ENCODE data around the gene ZNF281. TPM values are rescaled to one million over a fixed set of nuclear protein-coding genes. Genes with fewer than 3 reads are reported as not detected.
"Not testable (repeated sequence)": the region's sequence is repeated elsewhere in the genome, so short reads cannot be mapped to it uniquely, and the experiment has no call there.

The ZNF281 gene
- polyA plus RNA-seq, 1 donor (not counting 4 experiments of a cell fraction or from before 2014, with no cell fraction given): 14.7 TPM

- dilution Hi-C loops (cut with MboI; ENCODE audit: extremely low pct_ligation_motif_present, low sequenced_read_pairs): no loop called here
- no peaks in the 10 kb centered on the region for H3K9me3 ChIP-seq (ENCODE audit: control insufficient read depth, low read depth, low read length)
- no peak overlapping the region for H3K9ac ChIP-seq (ENCODE audit: control insufficient read depth, extremely low read depth, insufficient read depth, low read length)
- H3K9me1 ChIP-seq (ENCODE audit: control insufficient read depth, extremely low read depth, insufficient read depth, low read length): no peaks in the 10 kb centered on the region
- H3K4me3 ChIP-seq (ENCODE audit: control insufficient read depth in 2 of 3, extremely low read depth in 1 of 3, insufficient read depth in 2 of 3, low read depth in 1 of 3, low read length in 3 of 3): no peak overlapping the region
- FAIRE-seq: no peak
- no peaks in the 10 kb centered on the region for H3K27me3 ChIP-seq (ENCODE audit: control insufficient read depth, extremely low read depth, insufficient read depth, low read length)
- no peak for TF ChIP-seq CTCF (optimal IDR thresholded peaks at IDR 0.05 in 1 of 3, IDR thresholded peaks at IDR 0.05 in 1 of 3, conservative IDR thresholded peaks at IDR 0.05 in 1 of 3; ENCODE audit: extremely low read depth in 1 of 3, insufficient read depth in 2 of 3, low read length in 3 of 3)
- TF ChIP-seq EZH2 (IDR thresholded peaks at IDR 0.05; ENCODE audit: low read length): no peak
- DNase-seq (ENCODE audit: low read depth, low spot score): no peak
- H3K79me2 ChIP-seq (ENCODE audit: control insufficient read depth, insufficient read depth, low read length): no peaks in the 10 kb centered on the region
- no peaks in the 10 kb centered on the region for H3K36me3 ChIP-seq (ENCODE audit: control insufficient read depth in 2 of 2, extremely low read depth in 1 of 2, insufficient read depth in 2 of 2, low read length in 2 of 2)
- H3K27ac ChIP-seq (ENCODE audit: control insufficient read depth, insufficient read depth, low read length): no peak overlapping the region
- no peaks in the 10 kb centered on the region for H4K20me1 ChIP-seq (ENCODE audit: control insufficient read depth, extremely low read depth, insufficient read depth, low read length)
- H3K4me2 ChIP-seq (ENCODE audit: control insufficient read depth, extremely low read depth, insufficient read depth, low read depth, low read length): no peak overlapping the region
- H2AFZ ChIP-seq (ENCODE audit: control insufficient read depth, low read length): no peak overlapping the region
- peaks cover 13% of the 10 kb centered on the region for H3K4me1 ChIP-seq (ENCODE audit: control insufficient read depth, extremely low read depth, insufficient read depth, low read length)
Observed at GRCh38 chr1:200359610-200360163, 50.1 kb downstream of the ZNF281 start.

- H3K79me2 ChIP-seq (ENCODE audit: control insufficient read depth, insufficient read depth, low read length); H3K4me3 ChIP-seq (ENCODE audit: control insufficient read depth in 2 of 3, extremely low read depth in 1 of 3, insufficient read depth in 2 of 3, low read depth in 1 of 3, low read length in 3 of 3); H3K4me2 ChIP-seq (ENCODE audit: control insufficient read depth, extremely low read depth, insufficient read depth, low read depth, low read length); H3K36me3 ChIP-seq (ENCODE audit: control insufficient read depth in 2 of 2, extremely low read depth in 1 of 2, insufficient read depth in 2 of 2, low read length in 2 of 2); H2AFZ ChIP-seq (ENCODE audit: control insufficient read depth, low read length); H3K4me1 ChIP-seq (ENCODE audit: control insufficient read depth, extremely low read depth, insufficient read depth, low read length); FAIRE-seq; H3K9ac ChIP-seq (ENCODE audit: control insufficient read depth, extremely low read depth, insufficient read depth, low read length); H4K20me1 ChIP-seq (ENCODE audit: control insufficient read depth, extremely low read depth, insufficient read depth, low read length); dilution Hi-C loops (cut with MboI; ENCODE audit: extremely low pct_ligation_motif_present, low sequenced_read_pairs); H3K9me3 ChIP-seq (ENCODE audit: control insufficient read depth, low read depth, low read length); H3K27me3 ChIP-seq (ENCODE audit: control insufficient read depth, extremely low read depth, insufficient read depth, low read length); H3K27ac ChIP-seq (ENCODE audit: control insufficient read depth, insufficient read depth, low read length); H3K9me1 ChIP-seq (ENCODE audit: control insufficient read depth, extremely low read depth, insufficient read depth, low read length); DNase-seq (ENCODE audit: low read depth, low spot score): not testable (repeated sequence)
Observed at GRCh38 chr1:200357925-200358324, 51.9 kb downstream of the ZNF281 start.

- dilution Hi-C loops (cut with MboI; ENCODE audit: extremely low pct_ligation_motif_present, low sequenced_read_pairs): no loop called here
- no peak for FAIRE-seq
- H3K27me3 ChIP-seq (ENCODE audit: control insufficient read depth, extremely low read depth, insufficient read depth, low read length): no peaks in the 10 kb centered on the region
- H3K79me2 ChIP-seq (ENCODE audit: control insufficient read depth, insufficient read depth, low read length): no peaks in the 10 kb centered on the region
- no peaks in the 10 kb centered on the region for H4K20me1 ChIP-seq (ENCODE audit: control insufficient read depth, extremely low read depth, insufficient read depth, low read length)
- no peak for TF ChIP-seq CTCF (optimal IDR thresholded peaks at IDR 0.05 in 1 of 3, IDR thresholded peaks at IDR 0.05 in 1 of 3, conservative IDR thresholded peaks at IDR 0.05 in 1 of 3; ENCODE audit: extremely low read depth in 1 of 3, insufficient read depth in 2 of 3, low read length in 3 of 3)
- TF ChIP-seq EZH2 (IDR thresholded peaks at IDR 0.05; ENCODE audit: low read length): no peak
- H3K9me3 ChIP-seq (ENCODE audit: control insufficient read depth, low read depth, low read length): no peaks in the 10 kb centered on the region
- H3K9ac ChIP-seq (ENCODE audit: control insufficient read depth, extremely low read depth, insufficient read depth, low read length): no peak overlapping the region
- H3K27ac ChIP-seq (ENCODE audit: control insufficient read depth, insufficient read depth, low read length): no peak overlapping the region
- no peak for DNase-seq (ENCODE audit: low read depth, low spot score)
- no peak overlapping the region for H2AFZ ChIP-seq (ENCODE audit: control insufficient read depth, low read length)
- peaks cover 11% of the 10 kb centered on the region for H3K4me1 ChIP-seq (ENCODE audit: control insufficient read depth, extremely low read depth, insufficient read depth, low read length)
- H3K9me1 ChIP-seq (ENCODE audit: control insufficient read depth, extremely low read depth, insufficient read depth, low read length): no peaks in the 10 kb centered on the region
- no peak overlapping the region for H3K4me2 ChIP-seq (ENCODE audit: control insufficient read depth, extremely low read depth, insufficient read depth, low read depth, low read length)
- no peaks in the 10 kb centered on the region for H3K36me3 ChIP-seq (ENCODE audit: control insufficient read depth in 2 of 2, extremely low read depth in 1 of 2, insufficient read depth in 2 of 2, low read length in 2 of 2)
- H3K4me3 ChIP-seq (ENCODE audit: control insufficient read depth in 2 of 3, extremely low read depth in 1 of 3, insufficient read depth in 2 of 3, low read depth in 1 of 3, low read length in 3 of 3): no peak overlapping the region
Observed at GRCh38 chr1:200355801-200356200, 54.0 kb downstream of the ZNF281 start.
